GM12874 (cell line): ENCODE measurements around the gene SLC44A1.

ENCODE experiments used
- CTCF ChIP-seq: IDR thresholded peaks from 2 replicates; pipeline ENCODE4 v1.5.1; 2011; ENCODE audit warnings: low read depth, mild to moderate bottlenecking, control low read depth, low read length, moderate library complexity; ENCODE audit not compliant: insufficient read depth

SLC44A1 gene

GRCh38 chr9:105251133-105251532 is 6.7 kb downstream of the SLC44A1 start:
- no peak for TF ChIP-seq CTCF

GRCh38 chr9:105251733-105252404 is 7.4 kb downstream of the SLC44A1 start:
- no peak for TF ChIP-seq CTCF

- no peak for TF ChIP-seq CTCF
Observed at GRCh38 chr9:105252405-105252756, 7.9 kb downstream of the SLC44A1 start.

- no peak for TF ChIP-seq CTCF
Observed at GRCh38 chr9:105254226-105254625, 9.8 kb downstream of the SLC44A1 start.

GRCh38 chr9:105255421-105255820 is 11.0 kb downstream of the SLC44A1 start:
- no peak for TF ChIP-seq CTCF

- TF ChIP-seq CTCF, result no peak
Observed at GRCh38 chr9:105257809-105258208, 13.4 kb downstream of the SLC44A1 start.

GRCh38 chr9:105258225-105258737 is 13.8 kb downstream of the SLC44A1 start:
- no peak for TF ChIP-seq CTCF
